HG02571 (cell line): ENCODE data around the gene MOXD1.
A peak's percentile ranks its signal among the peaks of the same experiment; 100 is the strongest.
"Not testable (repeated sequence)": the region's sequence is repeated elsewhere in the genome, so short reads cannot be mapped to it uniquely, and the experiment has no call there.

ENCODE experiments used
- ATAC-seq: cut with Tn5 transposase; IDR thresholded peaks from one replicate; pipeline ENCODE4 v1.9.1; 2021; ENCODE audit warnings: mild to moderate bottlenecking, moderate library complexity; ENCODE audit not compliant: unreplicated experiment

Gene MOXD1

DNA sequence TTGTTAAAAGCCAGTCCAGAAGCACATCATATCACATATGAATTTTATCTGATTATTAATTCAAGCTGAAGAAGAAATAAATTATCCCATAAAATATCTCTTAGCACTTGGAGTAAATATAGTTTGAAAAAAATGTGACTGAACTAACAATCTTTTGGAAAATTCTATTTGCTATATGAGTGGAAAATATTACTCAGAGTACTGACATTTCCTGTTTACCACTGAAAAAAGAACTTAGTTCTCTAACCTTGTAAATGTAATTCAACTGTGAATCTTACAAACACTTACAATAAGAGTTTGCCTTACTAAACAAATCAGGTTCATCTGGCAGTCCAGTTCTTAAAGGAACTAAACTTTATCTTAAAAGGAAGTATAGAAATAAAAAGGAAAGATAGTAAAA, 44.2 kb downstream of the MOXD1 start:
- no peak for ATAC-seq

DNA sequence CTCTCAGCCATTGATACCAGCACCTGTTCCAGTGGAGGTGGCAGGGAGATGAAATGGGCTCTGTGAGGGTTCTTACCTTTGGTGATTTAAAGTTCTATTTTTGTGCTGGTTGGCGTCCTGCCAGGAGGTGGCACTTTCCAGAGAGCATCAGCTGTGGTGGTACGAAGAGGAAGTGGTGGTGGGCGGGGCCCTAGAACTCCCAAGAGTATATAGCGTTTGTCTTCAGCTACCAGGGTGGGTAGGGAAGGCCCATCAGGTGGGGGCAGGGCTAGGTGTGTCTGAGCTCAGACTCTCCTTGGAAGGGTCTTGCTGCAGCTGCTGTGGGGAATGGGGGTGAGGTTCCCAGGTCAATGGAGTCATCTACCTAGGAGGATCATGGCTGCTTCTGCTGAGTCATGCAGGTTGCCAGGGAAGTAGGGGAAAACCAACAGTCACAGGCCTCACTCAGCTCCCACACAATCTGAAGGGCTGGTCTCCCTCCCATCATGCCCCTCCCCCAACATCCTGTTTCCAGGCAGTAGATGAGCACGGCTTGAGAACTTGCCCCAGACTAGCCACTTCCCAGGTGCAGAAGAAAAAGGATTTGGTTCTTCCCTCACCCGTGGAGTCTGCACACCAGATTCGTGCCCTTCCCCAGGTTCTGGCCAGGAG, 46.6 kb downstream of the MOXD1 start:
- ATAC-seq, result no peak

- not testable (repeated sequence) for ATAC-seq
These were observed 49.3 kb downstream of the MOXD1 start for GRCh38 chr6:132351986-132352385.

DNA sequence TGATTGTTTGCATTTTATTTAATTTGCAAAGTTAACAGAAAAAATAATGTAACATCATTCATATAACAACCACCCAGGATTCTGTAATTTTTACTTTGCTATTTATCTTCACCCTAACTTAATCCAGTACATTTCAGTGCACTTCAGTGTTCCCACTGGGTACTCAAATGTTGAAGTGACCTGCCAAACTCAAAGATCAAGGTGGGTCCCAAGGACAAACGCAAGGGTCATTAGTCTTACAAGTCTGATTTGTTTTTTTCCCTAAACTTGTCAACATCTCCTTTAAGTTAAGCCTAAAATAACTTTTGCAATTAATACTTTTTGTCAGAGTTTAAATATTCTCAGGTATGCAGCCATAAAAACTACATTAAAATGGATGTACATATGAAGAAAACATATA, 53.0 kb downstream of the MOXD1 start:
- no peak for ATAC-seq

GRCh38 chr6:132344811-132345210, 56.5 kb downstream of the MOXD1 start:
- no peak for ATAC-seq

GRCh38 chr6:132341646-132342045, 59.6 kb downstream of the MOXD1 start:
- no peak for ATAC-seq

DNA sequence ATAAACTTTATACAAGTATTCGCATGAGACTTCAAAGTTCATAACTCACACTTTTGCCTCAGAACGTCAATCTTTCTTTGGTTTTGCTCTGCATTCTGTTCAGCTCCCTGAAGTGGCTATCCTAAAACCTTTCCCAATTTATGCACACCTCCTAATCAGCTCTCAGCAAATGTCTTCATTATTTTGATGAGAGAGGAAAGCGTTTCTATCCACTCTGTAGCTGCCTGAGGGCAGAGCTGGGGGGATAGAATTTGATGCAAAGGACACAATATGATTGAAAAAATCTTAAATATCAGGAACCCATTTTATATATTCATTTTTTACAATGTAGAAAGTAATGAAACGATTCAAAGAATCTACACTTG, 66.8 kb downstream of the MOXD1 start:
- ATAC-seq, result no peak

DNA sequence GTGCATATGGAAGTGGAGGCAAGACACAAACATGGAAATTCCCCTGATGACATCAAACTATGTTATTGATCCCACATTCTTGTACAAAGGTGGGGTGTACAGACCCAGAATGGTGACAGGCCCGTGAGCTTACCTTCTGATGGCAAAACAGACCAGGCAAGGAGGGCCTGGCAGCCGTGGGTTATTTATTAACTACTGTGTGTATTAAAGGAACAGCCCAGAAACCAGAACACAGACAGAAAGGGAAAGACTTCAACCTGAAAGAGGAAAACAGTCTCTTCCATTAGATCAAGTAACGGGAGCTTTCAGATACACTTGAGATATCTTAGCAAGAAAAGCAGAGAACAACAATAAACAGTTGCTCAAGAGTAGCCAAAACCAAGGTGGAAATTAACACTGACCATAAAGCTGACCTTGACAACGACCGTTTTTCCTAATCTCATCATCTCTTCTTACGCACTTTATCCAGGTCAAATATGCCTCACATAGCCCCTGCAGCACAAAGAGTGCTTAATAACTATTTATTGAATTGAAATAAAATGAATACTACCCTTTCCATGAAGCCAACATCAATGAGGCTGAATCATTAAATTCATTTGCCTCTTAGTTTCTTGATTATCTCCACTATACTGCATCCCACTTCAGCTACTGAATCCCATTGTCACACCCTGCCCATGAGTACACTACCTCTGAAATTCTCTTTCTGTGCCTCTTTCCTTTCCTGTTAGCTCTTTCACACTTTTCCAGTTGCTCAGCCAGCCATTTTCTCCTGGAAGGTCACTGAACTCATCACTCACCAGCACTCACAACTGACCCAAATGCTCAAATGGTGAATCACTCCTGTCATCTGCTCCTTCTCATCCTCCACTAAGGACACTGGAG, 67.4 kb downstream of the MOXD1 start:
- no peak for ATAC-seq

GRCh38 chr6:132330759-132331158, 70.5 kb downstream of the MOXD1 start:
- ATAC-seq, result no peak

- ATAC-seq, result no peak
These were observed 78.9 kb downstream of the MOXD1 start for GRCh38 chr6:132322398-132322797.

DNA sequence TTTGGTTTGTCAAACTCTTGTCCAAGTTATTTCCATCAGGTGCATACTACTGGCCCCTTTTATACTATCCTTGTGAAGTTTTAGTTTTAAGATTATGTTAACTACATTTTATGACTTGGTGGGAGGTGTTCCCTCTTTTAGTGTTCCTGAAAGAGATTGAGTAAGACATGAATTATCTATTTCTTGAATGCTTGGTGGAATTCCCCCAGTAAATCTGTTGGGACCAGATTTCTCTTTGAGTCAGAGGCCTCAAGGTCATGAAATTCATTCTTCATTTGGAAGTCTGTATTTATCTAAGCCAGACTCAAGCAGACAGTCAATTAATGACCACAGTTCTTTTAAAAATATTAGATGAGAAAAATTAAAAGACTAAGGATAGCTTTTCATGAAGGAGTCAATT, 81.3 kb downstream of the MOXD1 start:
- ATAC-seq, result no peak

DNA sequence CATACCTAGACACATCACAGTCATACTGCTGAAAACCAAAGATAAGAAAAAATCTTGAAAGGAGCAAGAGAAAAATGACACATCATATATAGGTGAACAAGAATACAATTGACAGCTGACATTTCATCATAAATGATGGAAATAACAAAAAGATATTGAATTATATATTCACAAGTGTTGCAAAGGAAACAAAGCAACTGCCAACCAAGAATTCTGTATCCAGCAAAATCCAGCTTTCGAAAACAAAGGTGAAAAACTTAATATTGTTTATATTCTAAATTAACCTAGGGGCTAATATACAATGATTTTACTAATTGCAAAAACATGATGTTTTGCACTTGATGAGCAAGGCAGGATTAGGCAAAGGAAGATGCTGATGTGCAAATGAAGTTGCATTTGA, 84.3 kb downstream of the MOXD1 start:
- ATAC-seq, result no peak

- ATAC-seq, result no peak
These were observed 86.8 kb downstream of the MOXD1 start for GRCh38 chr6:132314432-132314831.

GRCh38 chr6:132310921-132311320, 90.4 kb downstream of the MOXD1 start:
- no peak for ATAC-seq

DNA sequence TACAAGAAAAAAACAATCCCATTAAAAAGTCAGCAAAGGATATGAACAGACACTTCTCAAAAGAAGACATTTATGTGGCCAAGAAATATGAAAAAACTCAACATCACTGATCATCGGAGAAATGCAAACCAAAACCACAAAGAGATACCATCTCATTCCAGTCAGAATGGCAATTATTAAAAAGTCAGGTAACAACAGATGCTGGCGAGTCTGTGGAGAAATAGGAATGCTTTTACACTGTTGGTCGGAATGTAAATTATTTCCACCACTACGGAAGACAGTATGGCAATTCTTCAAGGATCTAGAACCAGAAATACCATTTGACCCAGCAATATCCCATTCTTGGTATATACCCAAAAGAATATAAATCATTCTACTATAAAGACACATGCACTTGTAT, 91.1 kb downstream of the MOXD1 start:
- ATAC-seq, result not testable (repeated sequence)

GRCh38 chr6:132304891-132305305, 96.4 kb downstream of the MOXD1 start:
- ATAC-seq, result no peak

DNA sequence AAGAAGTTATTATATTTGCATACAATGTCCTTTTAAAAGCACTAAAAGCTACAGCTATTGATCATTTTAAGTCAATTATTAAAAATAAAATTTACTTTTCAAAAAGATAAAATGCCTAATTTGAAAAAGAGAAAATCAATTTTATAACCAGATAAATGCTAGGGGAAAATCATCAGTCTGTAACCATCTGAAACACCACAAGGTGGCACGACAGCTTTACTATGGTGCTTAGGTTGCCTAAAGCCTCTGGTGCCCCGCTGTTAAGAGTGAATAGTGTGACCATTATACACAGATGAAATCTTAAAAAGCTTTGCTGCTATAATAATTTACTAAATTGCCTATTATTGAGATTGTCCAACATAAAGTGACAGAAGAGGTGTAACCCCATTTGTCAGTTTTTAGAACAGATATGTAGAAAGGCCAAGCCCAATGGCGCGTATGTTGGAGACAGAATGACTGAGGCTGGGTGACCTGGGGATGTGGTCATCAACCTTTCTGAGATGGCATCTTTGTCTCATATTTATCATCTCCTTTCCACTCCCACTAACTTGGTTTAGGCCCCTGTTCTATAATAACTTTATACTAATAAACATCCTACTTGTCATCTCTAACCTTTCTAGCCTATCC, 100.8 kb downstream of the MOXD1 start:
- ATAC-seq, result peak; percentile 68

- no peak for ATAC-seq
These were observed 102.8 kb downstream of the MOXD1 start for GRCh38 chr6:132298344-132298949.

DNA sequence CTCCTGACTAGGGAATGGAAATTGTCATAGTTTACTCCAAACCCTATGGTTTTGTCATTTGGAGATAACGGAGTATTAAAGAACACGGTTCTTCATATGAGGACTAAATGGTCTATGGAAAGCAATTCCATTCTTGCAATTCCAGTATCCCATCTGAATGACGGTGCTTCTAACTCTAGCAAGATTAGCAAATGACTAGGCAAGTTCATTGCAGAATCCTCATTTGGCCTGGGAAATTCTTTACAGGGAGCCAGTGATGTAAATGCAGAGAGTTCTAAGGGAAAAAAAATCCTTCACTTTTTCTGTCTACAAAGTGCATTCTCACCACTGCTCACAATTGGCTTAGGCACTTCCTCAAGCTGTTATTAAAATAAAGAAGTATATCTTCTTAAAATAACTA, 111.5 kb downstream of the MOXD1 start:
- ATAC-seq, result no peak

GRCh38 chr6:132287101-132287500, 114.2 kb downstream of the MOXD1 start:
- no peak for ATAC-seq

GRCh38 chr6:132286298-132287019, 114.8 kb downstream of the MOXD1 start:
- no peak for ATAC-seq
